K562 (cell line): ENCODE results near the gene FAM89B. TPM values are rescaled to one million over a fixed set of nuclear protein-coding genes. Genes with fewer than 3 reads are reported as not detected.

Source experiments
- ARID1B ChIP-seq: fragments of 450-650 bp; IDR thresholded peaks from 2 replicates; pipeline ENCODE4 v1.6.1; 2016; ENCODE audit warnings: antibody characterized with exemption, mild to moderate bottlenecking, inconsistent platforms
- BRD4 ChIP-seq: fragments of 200-600 bp; sonication (generic); IDR thresholded peaks from 2 replicates; pipeline ENCODE4 v1.6.1; 2017; ENCODE audit warnings: inconsistent platforms
- CAMTA2 ChIP-seq: fragments of 250-450 bp; sonication (Bioruptor Pico); conservative IDR thresholded peaks from 2 replicates; pipeline ENCODE4 v1.5.1; 2022
- ELF4 ChIP-seq: fragments of 450-650 bp; formaldehyde crosslinking; IDR thresholded peaks from 2 replicates; pipeline ENCODE4 v1.4.0; 2022; ENCODE audit warnings: missing genetic modification characterization
- FOS ChIP-seq: IDR thresholded peaks from 3 replicates; pipeline ENCODE4 v1.6.1; 2011; ENCODE audit not compliant: insufficient read length; ENCODE audit errors: extremely low read depth
- FOXA3 ChIP-seq, 2 experiments: fragments of 450-650 bp in 1 of 2; sonication (generic) in 1 of 2; formaldehyde crosslinking; IDR thresholded peaks in 1 of 2; conservative IDR thresholded peaks in 1 of 2; 2 replicates each; pipeline versions ENCODE4 v1.4.0 to v1.8.0; 2020 to 2022; ENCODE audit warnings: mild to moderate bottlenecking in 2 of 2, missing genetic modification reagents in 1 of 2
- HDGF ChIP-seq: fragments of 450-650 bp; IDR thresholded peaks from 2 replicates; pipeline ENCODE4 v1.6.1; 2016
- LCOR ChIP-seq: sonication (generic); formaldehyde crosslinking; IDR thresholded peaks from 2 replicates; pipeline ENCODE4 v1.8.0; 2022; ENCODE audit warnings: mild to moderate bottlenecking, missing genetic modification reagents
- MAFF ChIP-seq: IDR thresholded peaks from 2 replicates; pipeline ENCODE4 v1.6.1; 2012; ENCODE audit warnings: low read length, improper control_type of control experiment
- MAZ ChIP-seq, 2 experiments: fragments of 450-650 bp in 1 of 2; sonication (generic) in 1 of 2; formaldehyde crosslinking; IDR thresholded peaks in 1 of 2; conservative IDR thresholded peaks in 1 of 2; 2 replicates each; pipeline versions ENCODE4 v1.4.0 to v1.5.0; 2020; ENCODE audit warnings: mild to moderate bottlenecking in 1 of 2, missing genetic modification reagents in 1 of 2
- MEF2A ChIP-seq: IDR thresholded peaks from 2 replicates; pipeline ENCODE4 v1.6.1; 2011; ENCODE audit warnings: low read depth, mild to moderate bottlenecking, low read length, moderate library complexity; ENCODE audit not compliant: control insufficient read depth
- MYC ChIP-seq, 2 experiments: fragments of 250-450 bp in 1 of 2; sonication (Bioruptor Pico) in 1 of 2; IDR thresholded peaks; 2 replicates each; pipeline versions ENCODE4 v1.5.1 to v1.6.1; 2012 to 2021; ENCODE audit warnings: low read depth in 2 of 2, borderline replicate concordance in 1 of 2, improper control_type of control experiment in 1 of 2, low read length in 1 of 2, mild to moderate bottlenecking in 1 of 2, moderate library complexity in 1 of 2
- NCOA6 ChIP-seq: fragments of 450-650 bp; IDR thresholded peaks from 2 replicates; pipeline ENCODE4 v1.6.1; 2017; ENCODE audit warnings: mild to moderate bottlenecking
- NR2F6 ChIP-seq: fragments of 450-650 bp; formaldehyde crosslinking; IDR thresholded peaks from 2 replicates; pipeline ENCODE4 v1.4.0; 2020; ENCODE audit warnings: mild to moderate bottlenecking
- PURB ChIP-seq: sonication (generic); formaldehyde crosslinking; IDR thresholded peaks from 2 replicates; pipeline ENCODE4 v1.9.0; 2021; ENCODE audit warnings: low read depth, mild to moderate bottlenecking, missing genetic modification reagents
- RBBP5 ChIP-seq: fragments of 200-600 bp; sonication (generic); IDR thresholded peaks from 2 replicates; pipeline ENCODE4 v1.6.1; 2012; ENCODE audit warnings: borderline replicate concordance, mild to moderate bottlenecking, low read length, control low read depth, inconsistent platforms; ENCODE audit not compliant: insufficient read depth, poor library complexity, severe bottlenecking
- RBM39 ChIP-seq: fragments of 200-400 bp; formaldehyde crosslinking; optimal IDR thresholded peaks from 2 replicates; pipeline ENCODE3; 2018; ENCODE audit warnings: low read depth, low read length
- TCFL5 ChIP-seq: fragments of 250-450 bp; sonication (Bioruptor Pico); conservative IDR thresholded peaks from 2 replicates; pipeline ENCODE4 v1.6.1; 2021; ENCODE audit warnings: mild to moderate bottlenecking, moderate library complexity, matching md5 sums
- TEAD1 ChIP-seq, 2 experiments: fragments of 450-650 bp in 1 of 2; sonication (generic) in 1 of 2; formaldehyde crosslinking; IDR thresholded peaks; 2 replicates each; pipeline versions ENCODE4 v1.4.0 to v1.8.0; 2020 to 2022; ENCODE audit warnings: mild to moderate bottlenecking in 2 of 2, missing genetic modification reagents in 1 of 2
- ZBED1 ChIP-seq: IDR thresholded peaks from 2 replicates; pipeline ENCODE4 v1.6.1; 2014
- ZKSCAN1 ChIP-seq: fragments of 150-350 bp; IDR thresholded peaks from 2 replicates; pipeline ENCODE4 v1.6.1; 2016; ENCODE audit warnings: low read depth, low read length
- ZNF143 ChIP-seq: sonication (generic); formaldehyde crosslinking; IDR thresholded peaks from 2 replicates; pipeline ENCODE4 v1.9.0; 2022; ENCODE audit warnings: mild to moderate bottlenecking, missing genetic modification reagents
- ZNF197 ChIP-seq: fragments of 200-800 bp; sonication (Bioruptor generic); IDR thresholded peaks from 2 replicates; pipeline ENCODE4 v1.6.1; 2016; ENCODE audit warnings: low read depth, missing genetic modification characterization, missing compliant biosample characterization
- ZNF584 ChIP-seq: fragments of 200-800 bp; sonication (Bioruptor generic); IDR thresholded peaks from 2 replicates; pipeline ENCODE4 v1.6.1; 2016; ENCODE audit warnings: low read depth, mild to moderate bottlenecking, missing genetic modification characterization, missing compliant biosample characterization
- polyA plus RNA-seq, 8 experiments: library from polyadenylated mRNA; depleted of rRNA in 4 of 8; stranded (reverse) in 5 of 8; unstranded in 3 of 8; fragments of >200 nt; fragmentation: Nextera tagmentation in 2 of 8; fragmentation: Illumina TruSeq in 1 of 8; extraction: Ambion mirVana in 2 of 8; extraction: Trizol in 1 of 8; gene quantifications; 2 replicates each; pipeline versions ENCODE4 v1.2.1 to v1.2.3, GENCODE V29; 2011 to 2014; ENCODE audit warnings: inconsistent platforms in 1 of 8, missing spikeins in 1 of 8
- total RNA-seq, 7 experiments: library from RNA; depleted of rRNA in 6 of 7; stranded (reverse); fragments of >200 nt in 6 of 7; fragmentation: Illumina TruSeq in 2 of 7; extraction: Trizol in 2 of 7; gene quantifications; 2 replicates each; pipeline versions ENCODE4 v1.2.1 to v1.2.3, GENCODE V29; 2011 to 2021; ENCODE audit warnings: low replicate concordance in 1 of 7
- TF ChIP-seq, protein P1 (sequence below): fragments of 450-650 bp; formaldehyde crosslinking; IDR thresholded peaks from 2 replicates; pipeline ENCODE4 v1.4.0; 2020; ENCODE audit warnings: mild to moderate bottlenecking, mixed read lengths
- TF ChIP-seq, protein P2 (sequence below): sonication (generic); formaldehyde crosslinking; IDR thresholded peaks from 2 replicates; pipeline ENCODE4 v1.8.1; 2023; ENCODE audit warnings: mild to moderate bottlenecking, missing genetic modification reagents

Gene FAM89B
- total and polyA plus RNA-seq, 9 of the 15 experiments (the other 6 are each of a cell fraction or from before 2014, with no cell fraction given), result 0.32 to 27.6 (median 11.9) TPM

DNA sequence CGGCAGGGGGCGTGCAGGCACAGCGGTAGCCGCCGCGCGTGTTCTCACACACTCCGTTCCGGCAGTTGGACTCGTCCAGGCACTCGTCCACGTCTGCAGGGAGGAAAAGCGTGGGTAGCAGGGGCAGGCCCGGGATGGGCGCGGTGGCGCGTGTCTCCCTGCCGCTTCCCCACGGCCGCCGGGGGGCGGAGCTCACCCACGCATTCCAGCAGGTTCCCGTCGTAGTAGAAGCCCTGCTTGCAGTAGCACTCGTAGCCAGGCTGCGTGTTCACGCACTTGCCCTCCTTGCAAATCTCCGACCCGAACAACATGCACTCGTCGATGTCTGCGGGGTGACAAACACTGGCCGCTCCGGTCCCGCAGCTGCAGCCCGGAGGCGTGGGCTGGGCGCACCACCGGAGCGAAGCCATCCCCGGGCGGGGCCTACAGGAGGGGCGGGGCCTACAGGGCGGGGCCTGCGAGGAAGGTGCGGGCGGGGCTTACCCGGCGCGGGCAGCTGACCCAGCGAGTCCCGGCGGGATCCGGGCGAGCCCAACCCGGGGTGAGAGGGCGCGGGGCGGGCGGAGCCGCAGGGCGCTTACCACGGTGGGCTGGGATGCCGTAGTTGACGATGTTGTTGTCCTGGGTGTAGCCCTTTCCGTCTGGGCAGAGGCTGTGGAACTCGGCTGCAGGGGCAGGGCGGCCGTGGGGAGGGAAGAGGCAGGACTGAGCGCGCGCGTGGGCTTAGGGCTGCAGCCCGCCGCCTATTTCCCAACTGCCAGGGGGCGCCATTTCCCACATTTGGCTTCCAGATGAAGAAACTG is 31.8 kb upstream of the FAM89B start (continued):
- TF ChIP-seq MAZ (CRISPR knock-in tag; conservative IDR thresholded peaks at IDR 0.05 in 1 of 2, IDR thresholded peaks at IDR 0.05 in 1 of 2), result peak; percentile 89 to 92
- TF ChIP-seq RBBP5, result peak; percentile 37
- TF ChIP-seq TEAD1 (CRISPR knock-in tag; IDR thresholded peaks at IDR 0.05), result peak; percentile 11 to 92; a peak in 1 of 4 replicates
- TF ChIP-seq, protein P1, sequence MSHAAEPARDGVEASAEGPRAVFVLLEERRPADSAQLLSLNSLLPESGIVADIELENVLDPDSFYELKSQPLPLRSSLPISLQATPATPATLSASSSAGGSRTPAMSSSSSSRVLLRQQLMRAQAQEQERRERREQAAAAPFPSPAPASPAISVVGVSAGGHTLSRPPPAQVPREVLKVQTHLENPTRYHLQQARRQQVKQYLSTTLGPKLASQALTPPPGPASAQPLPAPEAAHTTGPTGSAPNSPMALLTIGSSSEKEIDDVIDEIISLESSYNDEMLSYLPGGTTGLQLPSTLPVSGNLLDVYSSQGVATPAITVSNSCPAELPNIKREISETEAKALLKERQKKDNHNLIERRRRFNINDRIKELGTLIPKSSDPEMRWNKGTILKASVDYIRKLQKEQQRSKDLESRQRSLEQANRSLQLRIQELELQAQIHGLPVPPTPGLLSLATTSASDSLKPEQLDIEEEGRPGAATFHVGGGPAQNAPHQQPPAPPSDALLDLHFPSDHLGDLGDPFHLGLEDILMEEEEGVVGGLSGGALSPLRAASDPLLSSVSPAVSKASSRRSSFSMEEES (CRISPR knock-in tag), result no peak
- TF ChIP-seq ELF4, result no peak
- TF ChIP-seq ZBED1, result 0 out of 2 replicates have a peak, but pooled peaks have one; percentile 26
- 0 out of 2 replicates have a peak, but pooled peaks have one; percentile 27 for TF ChIP-seq CAMTA2 (CRISPR knock-in tag)
- no peak for TF ChIP-seq NR2F6 (CRISPR knock-in tag)
- TF ChIP-seq PURB (CRISPR knock-in tag), result no peak
- peak; percentile 26; the same call in 1 of the 2 replicates for TF ChIP-seq LCOR (CRISPR knock-in tag)
- peak; percentile 36; the same call in 1 of the 2 replicates for TF ChIP-seq ZNF143 (CRISPR knock-in tag)
- no peak for TF ChIP-seq FOXA3 (CRISPR knock-in tag; conservative IDR thresholded peaks at IDR 0.05 in 1 of 2, IDR thresholded peaks at IDR 0.05 in 1 of 2)
- TF ChIP-seq ARID1B, result no peak; the same call in 1 of the 2 replicates
- TF ChIP-seq FOS, result no peak
- TF ChIP-seq, protein P2, sequence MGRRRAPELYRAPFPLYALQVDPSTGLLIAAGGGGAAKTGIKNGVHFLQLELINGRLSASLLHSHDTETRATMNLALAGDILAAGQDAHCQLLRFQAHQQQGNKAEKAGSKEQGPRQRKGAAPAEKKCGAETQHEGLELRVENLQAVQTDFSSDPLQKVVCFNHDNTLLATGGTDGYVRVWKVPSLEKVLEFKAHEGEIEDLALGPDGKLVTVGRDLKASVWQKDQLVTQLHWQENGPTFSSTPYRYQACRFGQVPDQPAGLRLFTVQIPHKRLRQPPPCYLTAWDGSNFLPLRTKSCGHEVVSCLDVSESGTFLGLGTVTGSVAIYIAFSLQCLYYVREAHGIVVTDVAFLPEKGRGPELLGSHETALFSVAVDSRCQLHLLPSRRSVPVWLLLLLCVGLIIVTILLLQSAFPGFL (CRISPR knock-in tag), result no peak
- no peak for TF ChIP-seq MEF2A
- TF ChIP-seq MYC (IDR thresholded peaks at IDR 0.05; ENCODE audit: low read depth, low read length), result peak; percentile 79
- TF ChIP-seq MYC (CRISPR knock-in tag; IDR thresholded peaks at IDR 0.05; ENCODE audit: borderline replicate concordance, low read depth), result peak; percentile 31; the same call in 1 of the 2 replicates
- TF ChIP-seq ZNF197, result no peak
- no peak; the same call in 1 of the 2 replicates for TF ChIP-seq ZKSCAN1
- no peak for TF ChIP-seq NCOA6
- no peak for TF ChIP-seq TCFL5
- TF ChIP-seq HDGF, result peak; percentile 71; the same call in 1 of the 2 replicates
- TF ChIP-seq ZNF584 (CRISPR knock-in tag), result no peak
- no peak for TF ChIP-seq RBM39
- TF ChIP-seq MAFF, result no peak
- no peak for TF ChIP-seq BRD4
